IgD-negative memory B cell (primary cell): ENCODE results near the gene RCOR1. TPM values are rescaled to one million over a fixed set of nuclear protein-coding genes. Genes with fewer than 3 reads are reported as not detected.

Experiments used
- H3K27ac Mint-ChIP-seq, 3 donors: one replicate each; pipeline ENCODE4 v1.8.0; 2020 to 2022; ENCODE audit warnings: mild to moderate bottlenecking in 3 of 3, mixed read lengths in 3 of 3, moderate library complexity in 1 of 3
- H3K27me3 Mint-ChIP-seq: one replicate; pipeline ENCODE4 v1.8.0; 2021; ENCODE audit warnings: mixed read lengths
- H3K36me3 Mint-ChIP-seq: one replicate; pipeline ENCODE4 v1.8.0; 2020; ENCODE audit warnings: mild to moderate bottlenecking, mixed read lengths
- H3K4me1 Mint-ChIP-seq, 3 donors: one replicate each; pipeline ENCODE4 v1.8.0; 2020 to 2022; ENCODE audit warnings: mixed read lengths in 3 of 3, mild to moderate bottlenecking in 1 of 3
- H3K4me3 Mint-ChIP-seq, 4 donors: one replicate each; pipeline ENCODE4 v1.8.0; 2020 to 2022; ENCODE audit warnings: mild to moderate bottlenecking in 4 of 4, mixed read lengths in 4 of 4, moderate library complexity in 3 of 4
- H3K9me3 Mint-ChIP-seq, 3 donors: one replicate each; pipeline ENCODE4 v1.8.0; 2020 to 2021; ENCODE audit warnings: mixed read lengths in 3 of 3, mild to moderate bottlenecking in 1 of 3
- polyA plus RNA-seq: library from polyadenylated mRNA; unstranded; fragments of 300-500 nt; fragmentation: Illumina TruSeq; gene quantifications from one replicate; pipeline ENCODE4 v1.2.3, GENCODE V29; 2021

The RCOR1 gene
- polyA plus RNA-seq, 1 donor from 2014 or later: 1.2 TPM

DNA sequence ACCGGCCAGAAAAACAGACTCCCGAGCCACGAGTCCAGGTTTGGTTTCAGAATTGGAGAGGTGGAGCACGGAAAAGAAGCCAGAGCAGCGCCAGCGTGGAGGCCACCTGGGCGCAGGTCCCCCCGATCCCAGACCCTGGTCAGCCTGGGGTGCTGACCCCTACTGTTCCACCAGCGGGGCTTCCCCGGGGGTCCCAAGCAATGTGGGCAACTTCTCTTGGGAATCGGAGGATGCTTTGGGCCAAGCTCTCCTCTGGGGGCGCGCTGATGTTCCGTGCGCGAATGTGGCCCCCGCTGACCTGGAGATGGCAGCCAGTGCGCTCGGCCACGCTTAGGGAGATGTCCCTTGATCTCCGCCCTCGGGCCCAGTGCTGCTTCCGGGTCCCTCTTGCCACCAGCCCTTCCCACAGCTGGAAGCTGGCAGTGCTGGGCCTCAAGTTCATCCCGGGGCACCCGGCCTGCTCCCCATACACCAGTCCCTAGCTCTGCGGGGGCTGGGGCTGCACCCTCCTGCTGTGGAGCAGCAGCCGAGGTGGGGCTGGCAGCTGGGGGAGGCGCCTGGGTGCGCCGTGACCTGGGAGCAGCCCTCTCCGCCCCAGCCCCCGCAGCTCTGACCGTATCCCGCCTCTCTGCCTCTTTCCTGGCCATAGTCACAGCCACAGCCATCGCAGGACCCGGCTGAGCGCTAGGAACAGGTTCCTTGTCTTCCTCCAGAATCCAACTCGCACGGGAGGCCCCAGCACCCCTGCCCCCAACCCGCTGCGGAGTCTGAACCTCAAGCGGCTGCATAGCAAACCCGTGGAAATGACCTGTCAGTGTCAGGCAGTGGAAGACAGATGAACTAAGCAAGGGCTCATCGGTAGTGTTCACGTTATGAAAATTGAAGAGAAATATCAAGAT, 91.2 kb downstream of the RCOR1 start:
- no peaks in the 10 kb centered on the region for H3K9me3 Mint-ChIP-seq
- no peak overlapping the region for H3K27ac Mint-ChIP-seq
- no peak overlapping the region for H3K4me3 Mint-ChIP-seq
- H3K27me3 Mint-ChIP-seq: no peaks in the 10 kb centered on the region
- no peaks in the 10 kb centered on the region for H3K36me3 Mint-ChIP-seq
- H3K4me1 Mint-ChIP-seq: peaks cover 16 to 25% (median 20%) of the 10 kb centered on the region in 3 donors

DNA sequence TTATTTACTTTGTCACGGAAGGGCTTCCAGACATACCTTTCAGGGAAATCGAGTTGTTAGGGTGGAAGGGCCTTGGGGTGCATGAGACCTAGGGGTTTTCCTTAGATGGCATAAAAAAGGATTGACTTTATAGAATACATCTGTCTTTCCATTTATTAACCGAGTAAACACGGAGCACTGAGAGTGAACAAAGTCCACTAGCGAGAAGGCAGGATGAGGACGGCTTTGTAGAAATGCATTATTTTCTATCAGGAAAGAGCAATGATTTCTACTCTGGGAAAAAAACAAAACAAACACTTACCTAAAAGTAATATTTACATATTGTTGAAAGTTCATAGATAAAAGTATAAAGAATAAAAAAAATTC, 91.8 kb downstream of the RCOR1 start:
- Mint-ChIP-seq H3K9me3 (no peaks in the 10 kb centered on the region), H3K4me1 (peaks cover 16 to 30% (median 17%) of the 10 kb centered on the region in 3 donors), H3K27ac (no peak overlapping the region), H3K27me3 (no peaks in the 10 kb centered on the region), H3K36me3 (no peaks in the 10 kb centered on the region), H3K4me3 (no peak overlapping the region)

GRCh38 chr14:102686196-102686801, 93.8 kb downstream of the RCOR1 start:
- peaks cover 12 to 29% (median 17%) of the 10 kb centered on the region in 3 donors for H3K4me1 Mint-ChIP-seq
- peak overlapping the region in 1 of 3 donors; percentile 52 for H3K27ac Mint-ChIP-seq
- H3K27me3 Mint-ChIP-seq: no peaks in the 10 kb centered on the region

GRCh38 chr14:102688290-102688689, 95.8 kb downstream of the RCOR1 start:
- Mint-ChIP-seq H3K27ac (peak overlapping the region in 1 of 3 donors; percentile 88), H3K4me1 (peaks cover 22 to 40% (median 23%) of the 10 kb centered on the region in 3 donors), H3K36me3 (no peaks in the 10 kb centered on the region)

More at GRCh38 chr14:102686196-102686801, 93.8 kb downstream of the RCOR1 start:
- Mint-ChIP-seq H3K9me3 (no peaks in the 10 kb centered on the region), H3K4me3 (no peak overlapping the region), H3K36me3 (no peaks in the 10 kb centered on the region)

DNA sequence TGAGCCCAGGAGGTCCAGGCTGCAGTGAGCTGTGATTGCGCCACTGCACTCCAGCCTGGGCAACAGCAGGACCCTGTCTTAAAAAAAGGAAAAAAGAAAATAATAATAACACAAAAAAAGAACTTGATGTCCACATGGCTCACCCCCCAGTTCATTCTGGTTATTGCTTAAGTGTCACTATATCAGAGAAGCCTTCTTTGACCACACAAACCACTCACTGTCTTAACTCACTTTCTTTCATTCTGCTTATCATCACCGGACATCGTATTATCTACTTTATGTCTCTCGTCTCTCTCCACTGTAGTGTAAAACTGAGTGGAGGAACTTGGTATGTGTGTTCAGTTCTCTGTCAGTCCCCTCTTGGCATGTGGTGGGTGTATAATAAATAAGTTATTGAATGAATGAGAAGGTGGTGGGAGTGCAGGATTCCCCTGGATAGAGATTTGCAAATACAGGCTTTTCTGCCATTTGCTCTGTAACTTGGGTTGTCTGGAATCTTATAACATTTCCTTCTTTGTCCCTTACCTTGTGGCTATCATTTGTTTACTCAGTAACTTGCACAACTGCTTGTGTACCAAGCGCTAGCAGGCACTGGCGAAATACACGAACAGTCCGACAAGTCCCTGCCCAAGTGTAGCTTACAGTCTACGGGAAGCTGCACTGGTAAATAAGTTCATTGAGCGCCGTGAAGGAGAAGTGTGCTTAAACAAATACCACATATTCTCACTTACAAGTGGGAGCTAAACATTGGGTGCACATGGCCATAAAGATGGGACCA, 98.2 kb downstream of the RCOR1 start:
- H3K4me3 Mint-ChIP-seq: no peak overlapping the region
- H3K9me3 Mint-ChIP-seq: no peaks in the 10 kb centered on the region
- peak overlapping the region in 1 of 3 donors; percentile 48 for H3K27ac Mint-ChIP-seq
- H3K27me3 Mint-ChIP-seq: no peaks in the 10 kb centered on the region
- H3K4me1 Mint-ChIP-seq: peaks cover 32 to 46% (median 38%) of the 10 kb centered on the region in 3 donors
- no peaks in the 10 kb centered on the region for H3K36me3 Mint-ChIP-seq

More at GRCh38 chr14:102688290-102688689, 95.8 kb downstream of the RCOR1 start:
- H3K27me3 Mint-ChIP-seq: no peaks in the 10 kb centered on the region
- no peak overlapping the region for H3K4me3 Mint-ChIP-seq
- no peaks in the 10 kb centered on the region for H3K9me3 Mint-ChIP-seq

- no peaks in the 10 kb centered on the region for H3K27me3 Mint-ChIP-seq
- H3K9me3 Mint-ChIP-seq: no peaks in the 10 kb centered on the region
- H3K27ac Mint-ChIP-seq: no peak overlapping the region
- no peak overlapping the region for H3K4me3 Mint-ChIP-seq
- H3K4me1 Mint-ChIP-seq: peaks cover 35 to 49% (median 41%) of the 10 kb centered on the region in 3 donors
- H3K36me3 Mint-ChIP-seq: no peaks in the 10 kb centered on the region
These were observed 99.3 kb downstream of the RCOR1 start for GRCh38 chr14:102691763-102692162.

- Mint-ChIP-seq H3K36me3 (no peaks in the 10 kb centered on the region), H3K9me3 (no peaks in the 10 kb centered on the region), H3K27me3 (no peaks in the 10 kb centered on the region), H3K4me3 (no peak overlapping the region), H3K4me1 (peaks cover 37 to 49% (median 44%) of the 10 kb centered on the region in 3 donors), H3K27ac (no peak overlapping the region)
These were observed 99.9 kb downstream of the RCOR1 start for GRCh38 chr14:102692334-102692733.

DNA sequence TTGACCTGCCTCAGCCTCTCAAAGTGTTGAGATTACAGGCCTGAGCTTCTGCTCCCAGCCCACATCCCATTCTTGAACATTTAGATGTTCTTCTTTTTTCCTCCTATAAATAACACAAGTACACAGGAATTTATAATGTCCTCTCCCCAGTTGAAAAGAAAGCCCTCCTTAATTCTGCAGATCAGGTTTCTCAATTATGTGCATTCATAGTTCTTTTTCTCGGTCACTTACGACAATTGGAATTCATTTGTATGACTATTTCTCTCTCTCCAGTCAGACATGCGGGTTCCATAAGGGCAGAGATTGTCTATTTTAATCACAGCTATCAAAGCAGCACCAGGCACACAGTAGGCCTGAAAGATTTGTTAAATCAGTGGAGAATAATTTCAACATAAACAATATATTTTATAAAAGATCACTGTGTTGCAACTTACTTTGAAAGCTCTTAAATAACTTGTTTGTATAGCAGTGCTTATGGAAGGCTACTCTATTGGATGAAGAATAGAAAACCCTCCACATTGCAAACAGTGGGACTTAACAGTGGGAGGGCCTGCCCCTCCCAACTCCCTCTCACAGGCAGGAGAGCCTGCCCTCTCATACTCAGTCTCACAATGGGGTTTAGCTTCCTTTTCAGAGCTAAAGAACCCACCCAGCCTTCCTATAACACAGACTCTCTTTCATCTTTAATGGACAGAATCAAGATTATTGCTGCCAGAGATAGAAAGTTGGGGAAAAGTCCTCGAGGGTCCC, 100.7 kb downstream of the RCOR1 start:
- peak overlapping the region in 1 of 3 donors; percentile 15 for H3K27ac Mint-ChIP-seq

DNA sequence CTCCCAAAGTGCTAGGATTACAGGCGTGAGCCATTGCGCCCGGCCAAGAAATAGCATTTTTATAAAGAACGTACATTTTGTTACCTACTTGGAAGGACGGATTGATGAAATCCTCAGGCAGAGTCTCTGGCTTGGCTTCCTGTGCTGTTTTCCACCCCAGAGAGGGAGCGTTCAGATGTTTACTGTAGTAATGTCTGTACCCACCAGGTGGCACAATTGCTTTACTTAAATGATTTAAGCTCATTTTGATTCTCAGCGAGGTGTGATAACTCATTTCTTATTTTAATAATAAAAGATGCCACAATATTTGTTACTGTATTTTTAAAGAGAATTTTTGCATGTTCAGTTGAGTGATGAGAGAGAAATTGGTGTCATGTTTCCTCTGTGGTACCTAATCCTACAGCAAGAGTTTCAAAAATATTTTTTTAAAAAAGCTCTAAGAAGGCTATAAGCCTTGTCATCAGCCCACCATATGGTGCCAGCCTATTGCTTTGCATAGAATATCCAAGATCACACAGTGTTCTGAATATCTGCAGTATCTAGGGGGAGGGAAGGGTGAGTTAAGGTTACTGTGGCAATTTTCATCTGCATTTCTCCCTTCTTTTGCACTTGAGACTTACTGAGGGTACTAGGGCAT, 102.2 kb downstream of the RCOR1 start:
- no peak overlapping the region for H3K4me3 Mint-ChIP-seq
- H3K27ac Mint-ChIP-seq: no peak overlapping the region
- no peaks in the 10 kb centered on the region for H3K9me3 Mint-ChIP-seq
- H3K36me3 Mint-ChIP-seq: no peaks in the 10 kb centered on the region
- H3K27me3 Mint-ChIP-seq: no peaks in the 10 kb centered on the region
- H3K4me1 Mint-ChIP-seq: peaks cover 28 to 39% (median 34%) of the 10 kb centered on the region in 3 donors

More for the DNA sequence above, 100.7 kb downstream of the RCOR1 start:
- Mint-ChIP-seq H3K4me1 (peaks cover 31 to 44% (median 36%) of the 10 kb centered on the region in 3 donors), H3K27me3 (no peaks in the 10 kb centered on the region), H3K36me3 (no peaks in the 10 kb centered on the region), H3K9me3 (no peaks in the 10 kb centered on the region), H3K4me3 (no peak overlapping the region)

GRCh38 chr14:102695167-102695555, 102.7 kb downstream of the RCOR1 start:
- Mint-ChIP-seq H3K4me1 (peaks cover 28 to 39% (median 34%) of the 10 kb centered on the region in 3 donors), H3K27me3 (no peaks in the 10 kb centered on the region), H3K4me3 (no peak overlapping the region), H3K27ac (no peak overlapping the region), H3K9me3 (no peaks in the 10 kb centered on the region), H3K36me3 (no peaks in the 10 kb centered on the region)

GRCh38 chr14:102696332-102696731, 103.9 kb downstream of the RCOR1 start:
- H3K9me3 Mint-ChIP-seq: no peaks in the 10 kb centered on the region
- no peaks in the 10 kb centered on the region for H3K27me3 Mint-ChIP-seq
- peaks cover 1% of the 10 kb centered on the region for H3K36me3 Mint-ChIP-seq
- H3K27ac Mint-ChIP-seq: no peak overlapping the region
- peaks cover 28 to 38% (median 34%) of the 10 kb centered on the region in 3 donors for H3K4me1 Mint-ChIP-seq
- no peak overlapping the region for H3K4me3 Mint-ChIP-seq

- H3K27me3 Mint-ChIP-seq: no peaks in the 10 kb centered on the region
- no peak overlapping the region for H3K27ac Mint-ChIP-seq
- H3K9me3 Mint-ChIP-seq: no peaks in the 10 kb centered on the region
- H3K4me1 Mint-ChIP-seq: peaks cover 28 to 34% (median 34%) of the 10 kb centered on the region in 3 donors
- peaks cover 3% of the 10 kb centered on the region for H3K36me3 Mint-ChIP-seq
- H3K4me3 Mint-ChIP-seq: peak overlapping the region in 1 of 4 donors; percentile 14
These were observed 104.5 kb downstream of the RCOR1 start for GRCh38 chr14:102696856-102697495.

- H3K27ac Mint-ChIP-seq: no peak overlapping the region
- H3K9me3 Mint-ChIP-seq: no peaks in the 10 kb centered on the region
- no peaks in the 10 kb centered on the region for H3K27me3 Mint-ChIP-seq
- H3K4me3 Mint-ChIP-seq: peak overlapping the region in 1 of 4 donors; percentile 14
- H3K4me1 Mint-ChIP-seq: peaks cover 28 to 30% (median 29%) of the 10 kb centered on the region in 3 donors
- H3K36me3 Mint-ChIP-seq: peaks cover 6% of the 10 kb centered on the region
These were observed 105.1 kb downstream of the RCOR1 start for GRCh38 chr14:102697501-102697900.
